ENCODE data around the gene MIAT.

DNA sequence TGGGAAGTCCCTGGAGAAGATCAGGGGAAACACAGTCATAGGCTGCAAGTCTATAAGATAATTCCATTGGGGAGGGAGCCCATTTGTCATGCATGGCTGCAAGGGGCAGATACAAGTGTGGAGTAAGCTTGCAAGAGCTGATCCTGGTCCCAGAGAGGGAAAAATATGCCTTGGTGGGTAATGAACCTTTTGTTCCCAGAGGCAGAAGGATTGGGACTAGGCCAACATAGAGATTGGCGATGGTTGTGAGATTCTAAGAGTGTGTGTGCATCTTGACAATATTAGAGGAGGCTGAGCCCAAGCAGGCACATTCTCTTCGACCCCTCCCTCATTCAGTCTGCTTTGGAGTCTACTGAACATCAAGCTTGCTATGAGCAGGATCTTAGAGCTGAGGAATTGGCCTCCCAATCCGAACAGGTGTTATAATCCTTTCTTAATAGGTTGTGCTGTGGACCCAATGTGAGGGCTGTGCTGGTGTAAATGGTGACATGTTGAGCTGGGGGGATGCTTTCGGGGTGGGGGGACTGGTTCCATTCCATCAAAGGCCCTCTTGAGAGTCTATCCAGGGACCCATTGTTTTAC is 18.4 kb downstream of the MIAT start:
- no peak for TF ChIP-seq POLR2AphosphoS5 (IDR thresholded peaks at IDR 0.05; ENCODE audit: low read depth, low read length)
- TF ChIP-seq POLR2A (IDR thresholded peaks at IDR 0.05; ENCODE audit: low read depth, low read length), result no peak

Data from GM12891 (cell line).